Posterior cingulate gyrus (tissue), 11 donors: ENCODE results near the gene HK2.
"Not testable (repeated sequence)": the region's sequence is repeated elsewhere in the genome, so short reads cannot be mapped to it uniquely, and the experiment has no call there.

Experiments
- DNase-seq, 10 donors: peaks; one replicate each; pipeline versions ENCODE4 v3.0.0 to v3.0.0-alpha.2; 2020 to 2021; ENCODE audit warnings: mixed read lengths in 3 of 10
- intact Hi-C: fragments of 100-400 bp; cut with DNase I; formaldehyde crosslinking; loops from one replicate; pipeline ENCODE4 v1.15.1; 2023

Gene HK2

DNA sequence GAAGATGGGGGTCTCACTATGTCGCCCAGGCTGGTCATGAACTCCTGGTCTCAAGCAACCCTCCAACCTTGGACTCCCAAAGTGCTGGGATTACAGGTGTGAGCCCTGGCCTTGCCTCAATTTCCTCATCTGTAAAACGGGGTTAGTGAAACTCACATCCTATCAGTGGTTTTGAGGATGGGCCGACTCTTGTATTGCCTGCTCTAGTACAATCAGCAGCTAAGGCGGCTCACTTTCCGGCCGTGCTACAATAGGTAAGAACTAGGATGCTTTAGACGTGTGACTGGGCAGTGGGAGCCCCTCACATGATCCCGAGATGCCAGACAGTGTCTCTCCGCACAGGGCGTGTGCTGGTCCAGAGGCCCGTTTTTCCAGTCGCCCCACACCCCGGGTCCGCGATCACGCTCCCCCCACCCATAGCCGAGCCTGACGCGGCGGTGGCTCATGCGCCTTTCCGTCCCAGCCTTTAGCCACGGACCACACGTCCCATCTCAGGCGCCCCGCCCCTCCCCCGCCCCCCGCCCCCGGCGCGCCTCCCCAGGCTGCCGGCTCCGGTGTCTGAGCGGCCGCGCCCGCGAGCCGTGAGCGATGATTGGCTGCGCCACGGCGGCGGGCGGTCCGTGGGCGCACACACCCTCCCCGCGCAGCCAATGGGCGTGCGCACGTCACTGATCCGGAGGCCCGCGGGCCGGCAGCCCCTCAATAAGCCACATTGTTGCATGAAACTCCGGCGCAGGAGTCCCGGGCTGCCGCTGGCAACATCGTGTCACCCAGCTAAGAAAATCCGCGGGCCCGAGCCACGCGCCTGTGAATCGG lies at the start of gene HK2:
TSS of gene HK2 (plus strand) at position 710 of the 816 bp plus-strand sequence. CDS start 454 bp downstream, outside the sequence.
- DNase-seq = peak in 9 of 10 donors; percentile 30 to 94 (median 64)
- intact Hi-C loops = no loop called here

DNA sequence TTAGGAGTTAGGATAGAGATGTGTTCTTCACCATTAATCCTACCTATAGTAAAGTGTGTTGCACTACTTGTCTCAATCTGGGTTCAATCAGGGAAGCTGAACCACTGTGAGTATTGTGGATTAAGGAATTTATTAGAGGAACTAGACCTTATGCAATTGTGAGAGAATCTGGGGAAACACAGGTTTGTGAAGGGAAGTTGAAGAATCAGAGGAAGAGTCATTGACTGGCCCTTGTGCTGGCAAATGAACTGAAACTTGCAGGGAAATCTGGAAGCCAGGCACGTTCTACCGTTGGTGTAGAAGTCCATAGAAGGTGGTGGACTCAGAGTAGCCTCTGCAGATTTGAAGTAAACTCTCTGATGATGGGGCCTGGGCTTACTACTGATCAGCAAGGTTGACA lies 44.7 kb upstream of the HK2 start:
- intact Hi-C loops = no loop called here
- no peak for DNase-seq

DNA sequence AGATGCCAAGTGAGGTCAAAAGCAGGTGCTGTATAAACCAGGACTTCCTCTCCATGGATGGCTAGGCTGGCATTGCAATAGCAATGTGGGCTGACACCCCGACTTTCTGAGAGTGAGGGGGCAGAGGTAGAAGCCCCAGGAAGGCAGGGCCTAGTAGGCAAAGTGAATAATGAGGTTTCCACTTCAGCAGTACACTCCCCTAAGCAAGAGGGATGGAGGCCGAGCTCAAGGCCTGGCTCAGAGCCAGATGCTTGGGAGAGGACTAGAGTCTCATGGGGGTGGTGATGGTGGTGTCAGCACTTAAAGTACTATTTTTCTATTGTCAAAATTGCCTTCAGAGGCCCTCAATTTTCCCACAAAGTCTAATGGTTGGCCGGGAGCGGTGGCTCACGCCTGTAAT lies 41.6 kb upstream of the HK2 start:
- DNase-seq = no peak

DNA sequence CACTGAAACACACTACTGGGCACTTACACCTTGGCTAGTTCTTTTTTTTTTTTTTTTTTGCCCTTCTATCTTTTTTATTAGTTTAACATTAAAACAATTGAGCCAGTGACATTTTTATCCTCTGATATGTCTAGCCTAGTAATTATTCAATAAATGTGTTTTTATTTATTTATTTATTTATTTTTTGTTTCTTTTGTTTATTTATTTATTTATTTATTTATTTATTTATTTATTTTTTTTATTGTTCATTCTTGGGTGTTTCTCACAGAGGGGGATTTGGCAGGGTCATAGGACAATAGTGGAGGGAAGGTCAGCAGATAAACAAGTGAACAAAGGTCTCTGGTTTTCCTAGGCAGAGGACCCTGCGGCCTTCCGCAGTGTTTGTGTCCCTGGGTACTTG lies 39.0 kb upstream of the HK2 start:
- not testable (repeated sequence) for DNase-seq

More for the DNA sequence above, 41.6 kb upstream of the HK2 start:
- intact Hi-C loops = no loop called here

DNA sequence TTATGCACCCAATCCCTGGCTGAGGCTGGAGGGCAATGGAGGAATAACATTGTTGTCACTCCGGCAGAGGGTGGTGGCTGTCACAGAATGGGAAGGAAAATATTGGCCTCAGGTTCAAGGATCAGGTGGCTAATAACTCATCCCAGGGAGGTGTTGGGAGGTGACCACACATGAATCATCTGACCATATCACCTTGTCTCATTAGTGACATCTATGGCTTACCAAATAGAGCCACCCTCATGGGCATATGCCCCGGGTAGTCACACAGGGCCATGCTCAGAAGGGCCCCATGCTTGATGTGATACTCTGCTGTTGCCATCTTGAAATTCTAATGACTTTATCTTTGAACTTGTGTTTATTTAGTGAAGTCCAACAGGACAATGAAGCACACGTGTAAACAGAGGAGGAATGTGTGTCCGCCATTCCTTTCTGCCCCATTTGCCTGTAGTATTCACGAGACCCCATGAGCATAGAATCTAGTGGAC lies 27.5 kb upstream of the HK2 start:
- no peak for DNase-seq
- intact Hi-C loops = no loop called here

More for the DNA sequence above, 39.0 kb upstream of the HK2 start:
- intact Hi-C loops = not testable (repeated sequence)

DNA sequence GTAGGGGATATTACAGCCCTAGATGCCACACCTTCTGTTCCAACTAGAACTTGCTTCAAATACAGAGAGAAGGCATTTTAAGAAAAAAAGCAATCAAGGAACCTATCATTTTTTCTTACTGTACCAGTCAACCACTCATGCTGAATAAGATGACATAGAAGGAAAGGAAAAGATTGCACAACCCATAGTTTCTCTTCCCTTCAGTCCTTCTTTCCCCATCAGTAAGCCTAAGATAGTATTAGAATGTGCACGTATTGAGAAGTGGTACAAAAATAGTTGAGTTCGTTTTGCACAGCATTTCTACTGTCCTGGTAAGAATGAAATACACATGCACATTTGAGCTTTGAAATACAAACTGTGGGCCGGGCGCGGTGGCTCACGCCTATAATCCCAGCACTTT lies 27.0 kb upstream of the HK2 start:
- intact Hi-C loops = no loop called here
- DNase-seq = no peak

DNA sequence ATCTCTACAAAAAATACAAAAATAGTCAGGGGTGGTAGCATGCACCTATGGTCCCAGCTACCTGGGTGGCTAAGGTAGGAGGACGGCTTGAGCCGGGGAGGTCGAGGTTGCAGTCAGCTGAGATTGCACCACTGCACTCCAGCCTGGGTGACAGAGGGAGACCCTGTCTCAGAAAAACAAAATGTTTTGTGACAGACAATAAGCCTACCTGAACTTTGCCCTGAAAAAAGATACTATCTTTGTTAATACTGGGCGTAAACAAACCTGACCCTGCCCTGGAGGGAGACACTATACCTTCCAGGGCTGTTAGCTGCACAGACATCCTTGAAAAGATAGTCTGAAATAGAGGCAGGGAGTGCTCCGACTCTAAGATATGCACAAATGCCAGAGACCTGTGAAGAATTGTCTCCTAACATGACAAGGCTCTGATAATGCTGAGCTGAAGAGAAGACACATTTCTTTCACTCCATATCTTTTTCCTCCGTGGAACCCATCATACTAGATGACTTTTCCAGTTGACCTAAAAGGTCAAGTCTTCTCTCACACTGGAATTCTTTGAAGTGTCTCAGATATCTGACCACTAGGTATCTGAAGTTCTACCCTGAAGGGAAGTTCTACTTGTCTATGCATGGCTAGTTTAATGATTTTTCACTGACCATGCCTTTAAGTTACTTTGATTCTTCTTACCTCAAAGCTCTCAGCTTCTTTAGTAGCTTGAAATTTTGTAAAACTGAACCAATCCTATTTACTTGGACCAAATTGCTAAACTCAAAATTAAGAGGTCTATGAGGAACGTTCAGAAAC lies 20.9 kb upstream of the HK2 start:
- intact Hi-C loops = no loop called here
- DNase-seq = no peak

DNA sequence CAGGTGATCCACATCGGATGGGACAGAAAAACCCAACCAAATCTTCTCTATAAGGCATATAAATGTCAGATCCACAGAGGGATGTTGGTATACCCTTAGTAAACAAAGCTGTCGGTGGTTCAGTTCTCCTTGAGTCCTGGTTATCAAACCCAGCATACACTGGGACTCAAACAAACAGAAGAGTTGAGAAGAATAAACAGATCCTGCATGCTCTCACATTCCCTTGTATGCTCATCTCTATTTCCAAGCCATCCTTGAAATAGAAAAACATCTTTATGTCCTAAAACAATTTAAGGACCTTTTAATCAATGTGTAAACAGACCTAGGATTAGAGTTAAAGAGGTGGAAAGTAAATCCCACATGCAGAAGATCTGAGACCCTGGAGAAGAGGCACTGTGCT lies 19.8 kb upstream of the HK2 start:
- intact Hi-C loops = no loop called here
- DNase-seq = no peak

DNA sequence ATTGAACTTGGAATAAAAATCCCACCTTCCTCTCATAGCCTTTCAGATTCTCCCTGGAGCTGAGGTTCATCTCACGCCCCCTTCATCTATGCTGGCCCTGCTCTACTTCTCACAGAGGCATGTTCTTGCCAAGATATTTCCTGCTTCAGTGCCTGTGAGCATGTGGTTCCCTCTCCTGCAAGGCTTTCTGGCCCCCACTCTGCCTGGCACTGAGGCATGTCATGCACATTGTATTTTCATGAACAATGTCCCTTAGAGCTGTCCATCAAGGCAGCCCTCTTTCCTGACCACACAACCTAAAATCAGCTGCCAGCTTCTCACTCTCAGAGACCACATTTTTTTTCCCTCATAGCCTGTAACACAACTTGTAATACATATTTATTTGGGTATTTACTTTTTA lies 18.0 kb upstream of the HK2 start:
- intact Hi-C loops = no loop called here
- no peak for DNase-seq

DNA sequence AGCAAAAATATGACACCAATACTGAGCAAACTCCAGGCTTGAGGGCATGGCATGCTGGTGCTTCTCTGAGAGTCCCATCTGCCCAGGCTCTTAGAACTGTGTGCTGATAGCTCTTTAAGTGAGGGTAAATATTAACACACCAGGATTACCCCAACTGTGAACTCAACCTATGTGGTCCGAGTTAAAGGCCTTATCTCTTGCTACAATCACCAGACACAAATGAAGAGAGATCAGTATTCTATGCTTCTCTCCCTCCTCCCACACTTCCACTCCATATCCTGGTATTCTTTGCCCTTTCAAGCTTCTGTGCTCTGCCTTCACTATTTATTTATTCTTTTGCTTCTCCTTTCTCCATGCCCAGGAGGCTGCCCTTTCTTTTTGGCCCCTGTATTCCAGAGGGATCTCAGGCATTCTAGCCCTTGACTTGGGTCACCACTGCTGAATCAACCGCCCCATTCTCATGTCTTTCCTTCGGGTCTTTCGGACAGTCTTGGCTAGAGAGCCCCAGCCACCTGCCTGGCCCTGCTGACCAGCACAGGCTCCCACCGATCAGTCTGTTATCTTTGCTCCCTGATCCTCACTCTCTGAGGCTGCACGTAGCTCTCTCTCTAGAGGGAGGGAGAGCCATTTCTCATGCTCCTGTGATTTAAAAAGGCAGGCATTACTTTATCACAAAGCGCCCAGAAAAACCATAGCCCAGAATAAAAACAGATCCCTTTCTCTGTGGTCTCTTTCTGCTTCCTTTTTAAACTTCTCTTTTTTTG lies 17.2 kb upstream of the HK2 start:
- DNase-seq = no peak
- intact Hi-C loops = no loop called here

DNA sequence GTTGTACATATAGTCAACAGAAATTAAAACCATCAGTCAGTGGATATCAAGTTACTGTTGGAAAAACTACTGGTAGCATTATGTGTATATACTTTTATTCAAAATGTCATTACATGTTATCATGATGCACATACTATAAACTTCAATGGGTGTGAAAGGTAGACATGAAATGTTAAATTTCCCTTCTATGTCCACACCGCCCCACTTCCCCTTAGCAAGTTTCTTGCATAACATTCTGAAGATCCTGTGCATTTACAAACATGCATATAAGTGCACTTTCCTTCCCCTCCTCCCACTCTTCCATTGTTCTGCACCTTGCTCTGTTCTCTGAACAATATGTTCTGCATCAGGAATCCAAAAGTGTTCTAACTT lies 16.6 kb upstream of the HK2 start:
- intact Hi-C loops = no loop called here

DNA sequence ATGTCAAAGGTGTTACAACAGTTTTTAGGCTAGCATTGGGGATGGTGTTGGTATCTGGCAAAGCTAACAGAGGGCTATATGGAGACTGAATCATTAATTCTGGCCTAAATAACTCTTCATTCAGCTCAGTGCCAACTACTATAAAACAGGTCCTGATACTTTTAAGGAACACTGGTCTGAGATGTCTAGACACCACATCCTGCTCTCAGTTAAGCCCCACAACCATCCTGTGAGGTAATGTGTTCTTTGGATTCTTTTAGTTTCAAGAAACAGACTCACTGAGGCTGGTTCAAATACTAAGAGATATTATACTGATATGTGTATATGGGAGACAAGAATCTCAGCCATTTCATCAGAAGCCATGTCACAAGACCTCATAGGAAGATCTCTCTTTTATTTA lies 14.2 kb upstream of the HK2 start:
- intact Hi-C loops = no loop called here
- no peak for DNase-seq

More for the DNA sequence above, 16.6 kb upstream of the HK2 start:
- DNase-seq = no peak

DNA sequence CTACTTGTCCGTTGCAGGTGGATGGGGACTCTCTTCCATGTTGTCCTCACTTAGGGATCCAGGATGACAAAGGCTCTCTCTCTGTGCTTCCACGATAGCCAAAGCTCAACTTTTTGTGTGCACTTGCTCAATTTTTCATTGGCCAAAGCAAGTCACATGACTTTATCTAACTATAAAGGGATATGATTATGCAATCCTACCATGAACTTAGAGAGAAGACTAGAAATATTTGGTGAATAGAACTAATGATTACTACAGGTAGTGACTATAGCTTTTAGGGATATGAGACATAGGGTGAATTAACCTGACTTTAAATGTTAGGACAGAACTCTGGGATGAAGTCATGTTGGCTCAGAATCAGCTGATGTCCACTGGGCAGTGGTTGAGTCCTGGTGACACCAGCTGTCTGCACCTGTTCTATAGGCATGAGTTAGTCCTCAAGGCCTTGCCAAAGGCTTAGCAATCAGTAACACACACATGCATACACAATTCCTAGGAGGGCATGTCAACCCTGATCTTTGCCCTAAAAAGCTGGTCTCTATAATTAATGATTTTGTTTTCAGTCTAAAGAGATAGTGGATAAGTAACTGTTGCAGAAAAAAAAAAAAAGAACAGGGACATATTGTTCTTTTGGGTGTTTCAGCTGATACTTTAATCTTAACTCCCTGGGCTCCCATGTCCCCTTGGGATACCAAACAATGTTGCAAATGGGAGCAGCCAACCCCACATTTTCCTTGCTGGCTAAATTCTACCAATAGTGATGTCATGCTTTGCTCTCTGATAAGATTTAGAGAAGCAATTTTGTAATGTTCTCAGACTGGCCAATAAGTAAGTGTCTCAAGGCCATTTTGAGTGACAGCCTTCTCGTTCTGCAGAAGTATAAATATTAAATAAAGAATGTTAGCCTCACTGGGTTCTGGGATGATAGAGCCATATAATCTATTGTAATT lies 12.5 kb upstream of the HK2 start:
- intact Hi-C loops = no loop called here
- no peak for DNase-seq

DNA sequence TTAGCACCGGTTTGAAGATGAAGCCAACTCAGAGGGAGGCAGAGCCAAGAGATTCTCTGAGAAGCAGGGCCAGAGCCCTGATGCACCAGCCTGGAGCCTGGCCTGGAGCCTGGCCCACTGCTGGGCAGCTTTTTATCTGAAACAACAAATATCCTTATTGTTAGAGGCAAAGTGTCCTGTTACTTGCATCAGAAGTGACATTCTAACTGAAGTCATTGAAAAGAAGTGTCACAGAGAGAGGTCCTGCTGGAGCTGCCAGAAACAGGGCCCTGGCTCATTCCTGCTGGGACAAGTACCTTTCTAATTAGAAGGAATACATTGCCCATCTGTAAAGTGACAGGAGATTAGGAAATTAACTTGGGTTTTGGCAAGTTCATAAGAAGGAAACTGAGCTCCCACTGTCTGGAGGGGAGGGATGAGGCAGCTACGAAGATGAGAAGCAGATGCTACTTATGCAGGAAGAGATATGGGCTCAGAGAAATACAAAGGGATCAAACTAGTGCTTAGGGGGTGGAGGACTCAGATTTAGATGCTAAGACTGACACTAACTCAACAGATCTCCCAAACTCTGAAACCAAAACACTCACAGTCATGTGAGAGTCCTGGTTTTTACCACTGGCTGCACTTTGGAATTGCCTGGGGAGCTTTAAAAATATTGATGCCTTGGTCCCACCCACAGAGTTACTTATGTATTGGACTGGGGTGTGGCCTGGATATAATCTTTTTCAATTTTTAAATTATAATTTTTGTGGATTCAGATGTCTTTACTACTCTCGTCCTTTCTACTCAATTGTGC lies 11.0 kb upstream of the HK2 start:
- DNase-seq = no peak
- intact Hi-C loops = no loop called here

DNA sequence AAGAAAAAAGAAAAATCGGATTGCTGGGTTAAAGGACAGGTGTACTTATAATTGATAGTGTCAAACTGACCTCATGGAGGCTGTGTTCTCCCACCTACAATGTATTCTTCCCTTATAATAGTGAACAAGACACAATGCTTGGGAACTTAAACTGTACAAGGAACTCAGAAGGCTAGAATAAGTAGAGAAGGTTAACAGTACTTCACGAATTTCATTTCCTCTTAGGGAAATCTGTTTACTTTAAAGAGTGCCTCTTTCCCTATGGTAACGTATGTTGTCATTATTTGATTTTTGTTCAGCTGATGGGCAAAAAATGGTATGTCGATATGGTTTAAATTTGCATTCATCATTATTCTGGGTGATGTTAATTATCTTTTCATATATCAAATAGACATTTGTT lies 9.2 kb upstream of the HK2 start:
- intact Hi-C loops = no loop called here
- DNase-seq = no peak

DNA sequence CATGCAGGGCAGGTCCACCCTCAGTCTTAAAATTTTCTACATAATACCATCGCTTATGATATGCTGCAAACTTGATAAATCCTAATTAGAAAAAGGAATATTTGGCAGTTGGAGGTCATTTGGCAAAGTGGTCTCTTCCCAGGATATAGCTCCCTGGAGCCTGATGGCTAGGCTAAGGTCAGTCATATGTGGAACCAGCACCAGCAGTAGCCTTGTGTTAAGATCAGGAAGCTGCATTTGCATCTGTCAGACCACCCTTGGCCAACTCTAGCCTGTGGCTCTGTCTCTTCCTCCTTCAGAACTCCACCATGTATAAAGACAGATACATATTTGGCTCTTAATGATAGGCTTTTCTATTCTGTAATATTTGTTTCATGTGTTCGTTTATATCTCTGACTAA lies 5.4 kb upstream of the HK2 start:
- intact Hi-C loops = no loop called here
- DNase-seq = no peak

DNA sequence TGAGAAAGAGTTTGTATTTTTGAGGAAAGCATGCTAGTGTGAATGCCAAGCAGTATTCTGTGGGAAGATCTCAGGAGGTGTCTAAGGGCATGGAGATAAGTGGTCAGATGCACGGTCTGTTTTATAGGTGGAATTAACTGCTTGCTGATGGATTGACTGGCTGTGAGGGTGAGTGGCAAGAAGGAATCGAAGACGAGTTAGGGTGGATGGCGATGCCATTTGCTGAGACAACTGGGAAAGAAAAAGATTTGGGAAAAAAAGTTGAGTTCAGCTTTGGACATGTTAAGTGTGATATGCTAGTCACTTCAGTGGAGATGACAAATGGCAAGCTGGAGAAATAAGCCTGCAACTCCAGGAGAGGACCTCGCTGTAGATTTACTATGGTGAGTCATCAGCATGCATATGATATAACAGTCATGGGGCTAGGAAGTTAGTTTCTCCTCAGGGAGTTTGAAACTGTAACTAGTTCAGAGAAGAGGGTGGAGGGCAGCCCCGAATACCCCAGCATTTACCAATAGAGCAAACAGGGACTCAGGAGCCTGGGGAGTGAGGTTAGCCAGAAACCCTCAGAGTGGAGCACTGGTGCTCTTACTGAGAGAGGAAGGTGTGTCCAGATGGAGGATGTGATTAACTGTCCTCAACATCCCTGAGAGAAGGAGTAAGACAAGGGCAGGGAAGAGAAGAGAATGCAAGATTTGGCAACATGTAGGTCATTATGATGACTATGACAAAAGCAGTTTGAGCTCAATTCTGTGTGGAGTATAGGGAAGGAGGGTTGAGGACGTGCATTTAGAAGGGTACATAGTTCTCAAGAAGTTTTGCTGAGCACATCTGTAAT lies 2.0 kb upstream of the HK2 start:
- no peak for DNase-seq
- intact Hi-C loops = no loop called here

DNA sequence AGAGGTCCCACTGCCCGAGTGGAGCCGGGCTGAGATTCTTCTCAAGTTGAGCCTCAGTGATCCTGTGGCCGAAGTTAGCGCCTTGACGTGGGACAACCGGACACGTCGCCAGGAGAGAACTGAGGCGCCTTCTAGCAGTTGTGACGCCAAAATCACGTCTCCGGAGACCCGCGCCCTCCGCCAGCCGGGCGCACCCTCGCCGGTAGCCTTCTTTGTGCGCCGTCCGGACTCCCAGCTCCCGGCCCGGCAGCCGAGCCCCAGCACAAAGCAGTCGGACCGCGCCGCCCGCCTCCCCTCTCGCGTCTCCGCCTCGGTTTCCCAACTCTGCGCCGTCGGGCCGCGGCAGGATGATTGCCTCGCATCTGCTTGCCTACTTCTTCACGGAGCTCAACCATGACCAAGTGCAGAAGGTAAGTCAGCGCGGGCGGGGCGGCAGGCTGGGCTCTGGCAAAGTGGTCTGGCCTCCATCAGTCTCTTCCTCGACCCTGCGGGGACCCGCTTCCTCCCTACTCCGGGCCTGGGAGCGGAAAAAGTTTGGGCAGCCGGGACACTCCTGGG lies 386 bp downstream of the HK2 start:
- DNase-seq = peak in 1 of 10 donors; percentile 71
- intact Hi-C loops = not testable (repeated sequence)
